HT-29 (cell line): ENCODE data around the gene ANKS1B. TPM values are rescaled to one million over a fixed set of nuclear protein-coding genes. Genes with fewer than 3 reads are reported as not detected.
A peak's percentile ranks its signal among the peaks of the same experiment; 100 is the strongest.

Source experiments
- DNase-seq: peaks from one replicate; pipeline ENCODE4 v3.0.0-alpha.2; 2015; ENCODE audit warnings: low spot score
- total RNA-seq: library from RNA; depleted of rRNA; stranded (reverse); fragments of >200 nt; shearing (Covaris generic); gene quantifications from 2 replicates; pipeline ENCODE4 v1.2.3, GENCODE V29; 2014

Gene ANKS1B
- total RNA-seq, 1 experiment from 2014 or later = not detected

DNA sequence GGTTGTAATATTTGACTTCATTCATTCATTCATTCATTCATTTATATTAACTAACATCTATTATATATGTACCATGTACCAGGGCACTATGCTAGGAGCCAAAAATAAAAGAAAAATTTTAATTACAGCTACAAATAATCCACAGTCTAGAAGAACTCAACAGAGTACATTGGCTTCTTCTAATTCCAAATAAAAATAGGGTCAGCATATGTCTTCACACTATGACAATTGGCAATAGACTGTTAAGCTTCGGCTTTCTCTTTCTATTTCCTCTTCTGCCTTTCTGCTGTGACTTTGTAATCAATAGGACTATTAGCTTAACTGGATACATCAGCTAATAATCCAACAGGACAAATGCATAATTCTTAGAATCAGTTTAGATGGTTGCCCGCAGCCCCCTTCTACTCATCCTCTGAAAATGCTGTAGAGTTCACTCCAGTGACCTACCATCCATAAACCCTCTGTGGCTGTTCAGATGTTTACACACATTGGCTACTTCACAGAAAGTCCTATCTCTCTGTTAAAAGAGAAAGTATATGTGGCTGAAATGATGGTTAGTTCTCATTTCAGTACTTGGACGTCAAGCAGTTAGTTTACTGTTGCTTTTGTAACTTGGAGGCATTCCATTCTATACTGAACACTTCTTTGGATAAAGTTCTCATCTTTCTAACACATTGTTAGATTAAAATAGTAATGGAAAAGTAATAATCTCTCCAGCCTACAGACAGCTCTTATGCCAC is 782.7 kb downstream of the ANKS1B start:
- no peak for DNase-seq

DNA sequence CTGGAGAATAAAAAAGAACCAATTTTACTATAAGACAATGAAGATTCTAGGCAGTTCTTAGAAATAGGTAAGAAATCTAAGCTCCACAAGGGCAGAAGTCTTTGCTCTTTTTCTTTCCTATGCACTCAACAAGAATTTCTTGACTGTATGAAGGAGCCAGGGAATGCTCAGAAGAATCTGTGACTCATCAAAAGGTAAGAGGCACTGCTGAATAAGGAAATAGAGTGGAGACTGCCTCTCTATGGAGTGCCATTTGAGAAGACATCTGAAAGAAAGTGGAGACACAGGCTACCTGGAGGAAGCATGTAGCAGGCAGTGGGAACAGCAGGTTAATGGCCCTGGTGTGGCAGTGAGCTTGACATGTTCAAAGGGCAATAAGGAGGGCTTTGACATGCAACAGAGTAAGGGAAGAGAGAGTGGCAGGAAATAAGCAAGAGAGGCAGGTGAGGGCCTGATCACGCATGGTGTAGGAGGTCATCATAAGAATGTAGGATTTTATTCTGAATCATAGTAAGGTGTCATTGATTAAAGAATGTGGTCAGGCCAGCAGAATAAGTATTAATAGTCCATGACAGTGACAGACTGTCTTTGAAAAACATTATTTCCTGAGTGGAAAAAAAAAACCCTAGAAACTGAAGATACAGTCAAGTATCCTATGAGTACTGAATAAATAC is 783.9 kb downstream of the ANKS1B start:
- peak; percentile 3 for DNase-seq

DNA sequence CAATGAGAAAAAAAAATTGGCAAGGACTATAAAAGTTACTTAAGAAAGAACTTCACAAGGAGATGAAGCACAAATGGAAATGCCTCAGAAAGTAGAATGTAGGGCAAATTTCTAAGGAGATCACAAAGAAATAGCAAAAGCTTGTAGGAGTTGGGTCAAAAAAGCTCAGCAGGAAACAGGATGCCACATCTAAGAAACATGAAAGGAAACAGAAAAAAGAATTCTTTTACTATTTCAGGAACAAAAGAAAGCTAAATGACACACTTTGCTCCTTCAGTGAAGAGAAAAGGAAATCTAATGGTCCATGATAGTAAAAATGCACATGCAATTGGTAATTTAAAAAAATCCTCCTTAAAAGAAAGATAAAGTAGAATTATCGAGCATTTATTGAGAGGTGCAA is 789.3 kb downstream of the ANKS1B start:
- no peak for DNase-seq

DNA sequence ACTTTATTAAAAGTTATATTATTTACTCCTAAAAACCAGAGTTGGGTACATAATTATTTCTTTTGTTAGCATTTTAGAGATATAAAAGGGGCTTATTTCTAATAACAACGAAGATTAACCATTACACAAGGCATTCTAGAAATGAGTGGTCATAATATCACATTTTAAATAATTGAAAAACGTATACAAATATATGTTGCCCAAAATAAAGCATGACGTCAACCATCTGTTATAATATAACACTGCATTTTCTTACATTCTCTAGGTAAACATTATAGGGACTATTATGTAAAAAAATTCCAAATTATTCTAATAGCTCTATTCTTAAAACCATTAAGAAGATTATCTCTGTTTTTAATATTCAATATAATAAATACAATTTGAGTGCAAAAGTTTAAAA is 792.2 kb downstream of the ANKS1B start:
- no peak for DNase-seq

DNA sequence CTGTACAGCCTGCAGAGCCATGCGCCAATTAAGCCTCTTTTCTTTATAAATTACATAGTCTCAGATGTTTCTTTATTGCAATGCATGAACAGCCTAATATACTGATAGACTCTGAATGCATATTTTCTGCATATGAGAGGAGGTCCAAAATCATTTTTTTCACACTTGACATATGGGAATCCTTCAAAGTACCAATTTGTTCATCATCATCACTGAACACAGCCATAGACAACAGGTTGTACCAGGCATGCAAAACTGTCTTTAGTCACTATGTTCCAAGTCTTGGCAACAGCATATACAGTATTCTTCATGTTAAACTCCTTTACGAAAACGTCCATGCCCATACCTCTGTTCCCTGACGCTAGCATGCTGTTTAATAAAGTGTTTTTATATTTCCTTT is 807.9 kb downstream of the ANKS1B start:
- no peak for DNase-seq

DNA sequence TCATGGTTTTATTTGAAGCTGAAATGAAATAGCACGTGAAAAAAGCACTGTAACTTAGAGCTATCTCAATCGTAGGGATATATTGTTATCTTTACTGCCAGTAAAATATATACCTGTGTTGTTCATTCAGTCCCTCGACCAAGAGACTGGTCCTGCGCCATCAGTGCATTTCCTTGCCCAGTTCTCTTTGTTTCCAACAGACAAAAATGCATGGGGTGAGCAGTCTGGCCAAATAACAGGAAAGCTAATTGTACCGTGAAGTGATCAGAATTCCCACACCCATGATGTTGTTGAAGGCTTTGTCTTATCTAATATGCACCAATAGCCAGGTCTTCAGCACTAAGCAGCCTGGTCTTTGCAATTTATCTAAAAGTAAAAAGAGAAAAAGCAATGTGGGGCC is 814.3 kb downstream of the ANKS1B start:
- no peak for DNase-seq

DNA sequence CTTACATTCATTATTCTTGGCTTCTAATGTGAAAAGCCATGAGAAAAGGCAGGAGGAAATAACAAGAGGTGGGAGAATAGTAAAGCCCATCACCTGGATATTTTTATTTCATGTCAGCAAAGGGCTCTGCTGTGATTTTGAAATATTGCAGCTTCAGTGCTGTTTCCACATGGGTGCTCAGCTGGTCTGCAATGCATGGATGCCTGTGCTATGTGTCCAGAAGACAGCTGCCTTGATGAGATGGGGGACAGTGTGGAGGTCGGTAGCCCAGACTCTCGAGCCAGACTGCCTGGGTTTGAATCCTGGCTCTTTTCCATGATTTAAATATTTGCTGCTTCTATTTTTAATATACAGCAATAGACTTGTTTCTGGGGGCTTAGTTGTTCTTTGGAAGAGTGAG is 814.7 kb downstream of the ANKS1B start:
- DNase-seq = no peak

DNA sequence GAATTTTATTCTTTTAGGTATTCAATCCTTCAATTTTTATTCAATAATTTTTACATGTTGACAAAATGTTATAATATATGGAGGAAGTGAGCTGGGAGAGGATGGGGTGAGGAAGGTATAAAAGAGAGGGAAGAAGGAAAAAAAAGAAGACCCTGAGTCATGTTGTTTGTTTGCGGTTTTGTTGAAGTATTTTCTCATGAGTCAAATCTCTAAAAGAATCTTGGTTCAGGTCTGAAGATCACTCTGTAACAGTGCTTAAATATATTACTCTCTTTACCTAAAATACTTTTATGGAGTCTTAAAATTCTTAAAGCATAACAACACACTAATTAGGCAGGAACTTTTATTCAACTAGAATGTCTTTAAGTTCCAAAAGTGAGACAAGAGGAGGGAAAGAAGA is 826.8 kb downstream of the ANKS1B start:
- peak; percentile 20 for DNase-seq

DNA sequence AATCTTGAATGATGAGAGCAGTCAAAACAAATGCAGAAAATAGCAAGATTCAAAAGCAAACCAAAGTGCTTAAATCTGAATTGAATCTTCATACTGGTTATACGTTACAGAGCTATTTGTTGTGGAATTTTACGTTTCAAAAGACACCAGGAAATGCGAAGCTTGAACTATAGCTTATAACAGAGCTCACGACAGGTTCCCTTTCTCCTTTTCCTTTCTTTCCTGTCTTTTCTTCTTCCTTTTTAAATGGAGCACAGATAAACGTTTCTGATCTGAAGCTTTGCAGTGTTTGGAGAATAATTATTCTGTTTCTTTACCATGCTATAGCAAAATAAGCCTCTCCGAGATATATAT is 829.8 kb downstream of the ANKS1B start:
- DNase-seq = no peak

DNA sequence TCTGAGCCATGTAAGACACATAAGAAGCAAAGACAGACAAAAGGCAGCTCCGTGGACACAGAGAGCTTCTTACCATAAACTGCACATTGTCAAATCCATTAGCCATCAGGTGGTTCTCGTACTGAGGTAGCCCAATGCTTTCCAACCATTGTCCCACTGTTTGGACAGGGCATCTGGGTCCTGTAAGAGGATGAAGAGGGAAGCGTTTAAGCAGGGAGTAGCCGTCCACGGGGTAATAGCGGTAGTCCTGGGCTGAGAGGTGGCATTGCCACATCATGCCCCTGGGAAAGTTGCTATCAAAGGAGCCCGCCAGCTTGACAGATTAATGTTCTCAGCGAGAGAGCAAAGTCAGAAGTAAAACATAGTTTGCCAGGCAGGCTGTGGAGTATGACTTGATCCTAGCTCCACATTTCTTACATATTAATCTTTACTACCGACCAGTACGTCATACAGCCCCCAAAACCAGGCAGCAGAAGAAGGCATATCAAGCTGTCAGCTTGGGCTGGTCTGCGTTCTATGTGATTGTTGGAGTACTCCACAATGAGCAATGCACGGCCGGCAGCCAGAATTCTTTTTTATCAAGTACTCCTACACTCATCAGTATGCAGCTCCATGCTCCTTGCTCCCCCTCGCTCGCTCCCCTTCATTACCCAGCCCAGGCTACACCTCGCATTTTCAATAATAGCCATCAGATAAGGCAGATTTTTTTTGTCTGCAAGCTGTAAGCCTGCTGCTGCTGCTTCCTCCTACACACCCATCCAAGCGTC is 830.3 kb downstream of the ANKS1B start:
- DNase-seq = no peak

DNA sequence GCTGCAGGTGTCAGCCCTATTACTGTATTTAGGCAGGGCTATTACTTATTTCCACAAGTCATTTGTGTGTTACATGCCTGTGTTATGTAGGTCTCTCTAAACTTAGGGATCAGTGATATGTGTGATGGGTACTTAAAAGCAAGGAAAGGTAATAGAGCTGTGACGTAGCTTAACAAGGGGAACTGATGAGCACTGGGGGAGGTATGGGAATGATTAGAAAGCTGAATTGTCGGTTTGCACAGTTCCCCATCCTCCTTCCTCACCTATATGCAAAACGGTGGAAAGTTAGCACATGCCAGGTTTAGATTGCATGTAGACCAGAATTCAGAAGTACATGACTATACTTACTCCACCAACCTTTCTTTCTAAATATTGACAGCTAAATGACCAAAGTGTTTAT is 831.4 kb downstream of the ANKS1B start:
- DNase-seq = no peak

DNA sequence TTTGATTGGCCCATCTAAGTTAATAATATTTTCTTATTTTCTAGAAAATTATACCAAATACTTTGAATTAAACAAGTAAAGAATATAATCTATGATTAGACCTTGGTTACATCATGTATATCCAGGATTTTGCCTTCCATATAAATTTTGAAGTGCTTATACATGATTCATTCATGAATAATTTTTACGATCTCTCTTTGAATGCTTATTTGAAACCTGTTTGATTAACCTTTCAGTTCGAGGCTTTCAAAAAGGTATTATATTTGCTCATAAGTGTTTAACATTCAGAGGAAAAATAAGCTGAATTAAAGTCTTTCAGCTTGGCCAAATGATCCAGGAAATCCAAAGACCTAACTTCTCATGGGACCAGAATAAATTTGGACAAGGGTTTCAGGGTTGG is 832.4 kb downstream of the ANKS1B start:
- no peak for DNase-seq

DNA sequence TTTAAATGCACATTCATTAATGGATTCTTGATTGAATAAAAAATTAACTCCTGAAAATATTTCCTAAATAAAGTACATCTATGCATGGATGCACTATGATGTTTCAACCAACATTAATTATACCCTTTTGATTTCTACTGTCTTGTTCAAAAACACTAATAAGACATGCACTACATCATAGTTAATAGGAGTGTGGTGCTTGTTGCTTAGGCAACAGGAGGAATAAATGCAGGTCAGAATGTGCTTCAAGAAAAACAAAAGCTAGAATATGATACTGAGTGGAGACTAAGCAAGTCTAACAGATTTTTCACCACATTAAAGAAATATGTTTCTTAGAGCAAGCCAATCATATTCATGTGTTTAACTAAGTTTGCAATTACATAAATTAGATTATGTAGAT is 833.0 kb downstream of the ANKS1B start:
- DNase-seq = no peak

DNA sequence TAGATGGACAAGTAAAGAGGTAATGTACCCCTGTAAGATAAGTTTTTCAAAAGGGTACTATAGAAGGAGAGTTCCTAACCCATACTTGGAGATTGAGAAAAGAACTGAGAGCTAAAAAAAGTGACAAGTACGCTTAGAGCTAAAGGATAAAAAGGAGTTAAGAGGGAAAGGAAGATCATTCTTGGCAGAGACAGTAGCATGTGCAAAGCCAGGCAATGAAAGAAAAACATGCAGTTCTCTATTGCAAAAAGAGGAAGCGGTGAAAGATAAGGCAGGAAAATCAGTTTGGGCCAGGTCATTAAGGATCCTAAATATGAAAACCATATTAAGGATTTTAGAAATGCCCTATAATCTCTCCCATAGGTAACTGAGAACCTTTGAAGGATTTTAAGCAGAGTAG is 837.6 kb downstream of the ANKS1B start:
- no peak for DNase-seq

DNA sequence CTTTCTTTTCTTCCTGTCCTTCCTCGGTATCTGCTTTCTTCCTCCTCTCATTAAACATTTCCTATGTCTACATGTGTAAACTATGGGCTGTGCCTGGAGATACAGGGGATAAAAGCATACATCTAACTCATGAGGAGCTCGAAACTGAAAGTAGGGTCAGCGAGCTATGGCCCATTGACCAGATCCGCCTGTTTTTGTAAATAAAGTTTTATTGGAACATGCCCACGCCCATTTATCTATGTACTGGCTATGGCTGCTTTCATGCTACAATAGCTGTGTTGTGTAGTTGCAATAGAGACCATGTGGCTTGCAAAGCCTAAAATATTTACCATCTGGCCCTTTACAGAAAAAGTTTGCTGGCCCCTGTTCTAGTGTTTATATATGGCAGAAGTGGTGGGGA is 838.0 kb downstream of the ANKS1B start:
- no peak for DNase-seq

DNA sequence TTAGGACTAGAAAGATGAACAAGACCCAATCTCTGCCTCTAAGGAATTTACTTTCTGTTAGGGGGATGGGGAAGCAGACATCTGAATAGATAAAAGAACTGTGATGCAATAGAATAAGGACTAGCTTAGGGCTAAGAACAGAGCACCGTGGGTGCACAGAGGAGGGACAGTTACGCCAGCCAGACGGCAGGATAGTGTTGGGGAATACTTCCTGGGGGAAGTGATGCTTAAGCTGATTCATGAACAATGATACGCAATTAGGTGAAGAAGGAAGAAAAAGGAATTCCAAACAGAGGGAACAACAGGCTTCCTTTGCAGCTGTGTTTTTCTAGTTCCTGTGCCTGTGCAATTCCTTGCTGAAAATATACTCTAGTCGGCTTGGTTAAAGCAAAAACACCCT is 838.6 kb downstream of the ANKS1B start:
- no peak for DNase-seq

DNA sequence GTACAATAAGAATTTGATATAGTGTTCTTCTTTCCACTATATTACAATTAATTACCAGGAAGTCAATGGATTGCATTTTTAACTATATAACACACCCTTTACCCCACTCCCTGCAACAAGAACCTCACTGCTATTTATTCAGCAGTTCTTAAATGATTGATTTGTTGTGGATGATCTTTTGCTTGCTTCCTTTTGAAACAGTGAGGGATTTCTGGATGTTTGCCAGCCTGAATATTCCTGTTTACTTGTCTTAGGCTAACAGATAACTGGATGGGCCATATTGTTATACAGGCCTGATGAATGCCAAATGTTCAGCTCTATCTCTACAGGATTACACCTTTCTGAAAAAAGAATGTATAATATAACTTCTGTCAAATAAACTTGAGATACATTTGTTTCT is 842.1 kb downstream of the ANKS1B start:
- DNase-seq = no peak

DNA sequence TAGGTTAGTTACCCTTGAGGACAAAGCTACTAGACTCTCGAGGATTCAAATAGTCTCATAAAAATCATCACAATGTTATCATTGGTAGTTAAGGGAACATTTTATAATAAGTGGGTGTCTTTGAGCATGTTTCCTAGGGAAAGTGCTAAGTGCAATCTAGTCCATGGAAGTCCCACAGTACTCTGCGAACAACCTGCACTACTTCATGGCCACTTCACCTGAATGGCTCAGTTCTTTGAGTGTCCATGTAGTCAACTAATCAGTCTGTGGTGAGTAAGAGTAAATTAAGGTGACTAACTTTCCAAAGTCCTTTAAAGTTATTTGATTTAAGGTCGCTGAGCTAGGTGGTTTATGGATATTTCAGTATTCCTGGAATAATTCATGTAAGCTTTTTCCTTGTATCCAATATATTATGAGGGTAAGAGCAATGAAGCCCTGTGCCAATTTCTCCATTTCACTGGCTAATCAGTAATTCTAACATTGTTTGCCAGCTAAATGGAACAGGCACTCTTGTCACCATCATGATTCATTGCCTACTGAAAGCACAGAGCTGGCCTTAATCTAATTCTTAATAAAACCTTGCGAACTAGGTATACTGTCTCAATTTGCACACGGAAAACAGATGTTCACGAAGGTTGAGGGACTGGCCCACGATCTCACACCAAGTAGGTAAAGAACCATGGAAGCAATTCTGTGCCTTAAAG is 844.6 kb downstream of the ANKS1B start:
- DNase-seq = no peak

DNA sequence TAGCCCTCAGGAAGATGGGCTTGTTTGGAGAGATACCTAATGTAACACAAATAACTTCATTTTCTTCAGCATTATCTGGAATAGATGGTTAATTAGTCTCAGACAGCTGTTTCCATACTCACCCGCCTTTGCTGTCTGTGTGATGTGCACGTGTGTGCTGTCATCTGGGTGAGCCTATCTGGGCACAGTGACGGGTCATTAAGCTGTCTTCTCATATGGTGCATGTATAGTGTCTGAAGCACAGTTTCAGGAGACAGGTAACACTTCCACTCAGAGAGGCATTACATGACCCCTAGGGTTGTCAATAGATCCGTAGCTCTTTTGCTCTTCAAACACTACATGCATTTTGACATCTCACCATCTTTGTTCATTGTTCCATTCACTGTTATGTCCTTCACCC is 846.3 kb downstream of the ANKS1B start:
- no peak for DNase-seq

DNA sequence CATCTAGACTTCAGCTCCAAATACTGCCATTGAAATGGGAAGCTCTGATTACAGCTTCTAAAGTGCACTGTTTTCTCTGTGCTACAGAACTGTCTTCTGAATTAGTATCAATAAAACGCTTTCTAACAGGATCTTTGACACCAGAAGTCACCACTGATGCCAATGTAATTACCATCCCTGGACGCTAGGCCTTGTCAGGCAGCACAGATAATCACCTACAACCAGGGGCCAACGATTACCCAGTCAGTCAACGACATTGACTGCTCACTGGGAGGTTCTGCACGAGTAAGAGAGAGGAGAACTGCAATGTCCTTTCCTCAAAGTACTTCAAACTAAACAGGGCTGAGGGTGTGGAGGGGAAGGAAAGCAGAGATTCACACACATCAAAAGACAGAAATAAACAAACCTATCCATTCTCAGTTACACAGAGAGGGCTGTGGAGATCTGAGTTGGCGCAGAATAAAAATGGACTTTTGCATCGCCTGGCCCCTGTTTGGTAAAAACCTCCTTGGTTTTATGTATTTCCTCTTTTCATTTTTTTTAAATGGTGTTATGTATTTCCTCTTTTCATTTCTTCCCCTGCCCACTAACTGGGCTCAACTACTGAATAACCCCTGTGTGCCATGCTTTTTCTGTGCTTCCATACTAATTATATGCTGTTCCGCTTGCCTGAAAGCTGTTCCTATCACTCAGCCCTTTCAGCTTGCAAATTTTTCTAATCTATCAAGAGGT is 847.4 kb downstream of the ANKS1B start:
- no peak for DNase-seq

DNA sequence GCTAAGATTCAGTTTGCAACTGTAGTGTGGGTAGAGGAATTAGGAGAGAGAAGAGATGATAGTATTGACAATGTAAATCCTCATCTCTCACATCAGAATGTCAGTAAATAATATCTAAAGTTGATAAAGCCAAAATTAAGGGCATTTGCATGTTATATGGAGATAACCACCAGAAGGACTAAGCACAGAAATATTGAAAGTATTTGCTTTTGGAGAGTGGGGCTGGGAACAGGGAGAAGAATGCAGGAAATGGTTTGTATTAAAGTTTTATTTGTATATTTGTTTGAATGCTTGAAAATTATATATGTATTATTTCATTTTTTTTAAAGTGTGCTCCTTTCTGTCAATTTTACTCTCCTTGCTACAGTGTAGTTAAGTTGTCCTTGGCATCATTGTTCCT is 848.2 kb downstream of the ANKS1B start:
- DNase-seq = no peak

DNA sequence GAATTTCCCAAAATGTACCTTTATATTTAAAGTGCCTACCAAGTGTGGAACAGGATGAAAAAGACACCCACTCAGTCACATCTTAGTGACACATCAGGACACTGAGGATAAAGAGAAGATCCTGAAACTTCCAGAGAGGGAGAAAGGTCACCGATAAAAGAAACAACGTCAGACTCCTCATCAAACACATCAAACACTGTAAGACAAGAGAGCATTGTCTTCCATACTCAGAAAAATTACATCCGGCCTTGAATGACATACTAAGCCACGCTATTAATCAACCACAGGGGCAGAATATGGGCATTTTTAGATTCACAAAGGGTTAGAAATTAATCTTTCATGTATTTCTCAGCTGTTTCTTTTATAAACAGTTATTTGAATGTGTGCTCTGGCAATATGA is 849.4 kb downstream of the ANKS1B start:
- DNase-seq = no peak
